ENCODE results near the gene TAL2. TPM values are rescaled to one million over a fixed set of nuclear protein-coding genes. Genes with fewer than 3 reads are reported as not detected.

Gene TAL2
- total RNA-seq, 3 donors from 2014 or later (not counting 1 experiment from before 2014, with no cell fraction given) = not detected

DNA sequence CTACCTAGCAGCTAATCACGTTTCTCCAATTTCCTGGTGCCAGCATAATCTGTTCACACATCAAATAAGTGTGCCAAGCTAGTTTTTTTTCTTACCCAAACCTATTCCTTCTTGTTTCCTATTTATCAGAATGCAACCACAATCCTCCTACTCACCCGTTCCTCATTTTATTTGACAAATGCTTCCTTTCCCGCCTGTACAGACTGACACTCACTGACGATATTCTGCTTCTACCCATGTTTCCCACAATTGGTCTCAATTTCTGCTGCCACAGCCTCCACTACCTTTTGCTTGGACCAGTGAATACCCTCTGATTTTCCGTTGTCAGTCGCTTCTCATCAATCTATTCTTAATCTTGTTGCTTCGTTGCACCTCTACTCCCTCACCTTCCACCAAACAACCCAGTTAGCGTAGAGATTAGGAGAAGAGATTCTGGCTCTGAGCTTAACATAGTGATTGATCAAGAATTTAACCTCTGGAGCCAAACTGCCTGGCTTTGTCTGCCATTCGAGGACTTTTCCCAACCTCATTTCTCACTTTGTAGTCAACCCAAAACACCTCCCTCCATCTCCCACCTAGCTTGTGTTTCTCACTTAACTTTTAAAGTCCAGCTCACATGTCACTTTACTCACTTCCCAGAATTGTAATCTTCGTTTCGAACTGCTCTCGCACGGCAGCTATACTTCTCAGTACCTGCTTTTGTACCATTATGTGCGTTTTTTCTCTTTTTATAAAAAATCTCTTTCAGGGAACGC, 31.4 kb downstream of the TAL2 start:
- Mint-ChIP-seq H3K27ac (peak overlapping the region in 1 of 2 donors; percentile 84), H3K36me3 (no peaks in the 10 kb centered on the region)

DNA sequence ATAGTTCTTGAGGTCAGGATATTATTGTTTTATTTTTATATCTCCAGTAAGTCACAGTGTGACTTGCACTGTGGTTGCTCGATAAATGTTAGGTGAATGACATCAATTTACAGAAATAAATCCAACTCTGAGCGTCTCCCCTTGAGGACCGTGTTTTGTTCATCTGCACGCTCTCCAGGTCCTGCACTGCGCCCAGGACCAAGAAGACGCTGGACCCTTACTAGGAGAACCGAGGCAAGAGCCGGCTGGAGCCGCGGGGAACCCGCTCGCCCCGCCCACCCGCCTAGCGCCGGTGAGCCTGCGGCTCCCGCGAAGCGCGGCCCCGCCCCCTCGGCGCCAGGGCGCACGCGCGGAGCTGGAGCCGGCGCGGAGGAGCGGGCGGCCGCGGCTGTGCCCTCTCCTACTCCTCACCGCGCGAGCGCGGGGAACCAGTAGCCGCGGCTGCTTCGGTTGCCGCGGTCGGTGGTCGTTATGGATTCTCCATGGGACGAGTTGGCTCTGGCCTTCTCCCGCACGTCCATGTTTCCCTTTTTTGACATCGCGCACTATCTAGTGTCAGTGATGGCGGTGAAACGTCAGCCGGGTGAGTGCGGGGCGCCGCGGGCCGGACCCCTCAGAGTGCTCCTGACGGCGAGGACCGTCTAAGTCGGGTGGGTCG, 32.1 kb downstream of the TAL2 start, which contains the start of gene TMEM38B:
TSS of gene TMEM38B (plus strand) at position 352 of the 658 bp plus-strand sequence. CDS start at position 472, 120 bp downstream.
- Mint-ChIP-seq H3K27me3 (ENCODE audit: low read depth in 2 of 2) (peaks cover 23 to 26% of the 10 kb centered on the region in 2 donors), H3K36me3 (no peaks in the 10 kb centered on the region), H3K4me1 (peaks cover 18 to 19% of the 10 kb centered on the region in 2 donors), H3K4me3 (peak within 1 kb of the TSS; percentile 83), H3K27ac (peak within 1 kb of the TSS; percentile 27 to 84), H3K9me3 (no peaks in the 10 kb centered on the region)
- Histone ChIP-seq H3K9me3 (ENCODE audit: control insufficient read depth, insufficient read depth, low read length) (no peaks in the 10 kb centered on the region), H3K36me3 (ENCODE audit: control insufficient read depth, insufficient read depth, low read length) (no peaks in the 10 kb centered on the region), H3K4me1 (ENCODE audit: control insufficient read depth, insufficient read depth, low read length) (peaks cover 7% of the 10 kb centered on the region), H3K27ac (ENCODE audit: low read length) (peak within 1 kb of the TSS; percentile 50), H3K4me3 (ENCODE audit: low read length) (peak within 1 kb of the TSS; percentile 73), H3K27me3 (ENCODE audit: control insufficient read depth, insufficient read depth, low read length) (peaks cover 18% of the 10 kb centered on the region)
- WGBS (ENCODE audit: insufficient coverage) = under 1% methylated on average over 65 of the region's 65 CpGs
- peak; percentile 79 to 93 for DNase-seq
- peak; percentile 81 to 92 (median 89) for ATAC-seq
- intact Hi-C loops (cut with micrococcal nuclease) = loop anchor here (5.0 to 10.0 kb wide), 2 partner anchors 247 to 700 kb away; partner anchors contain the start of gene FSD1L
- TF ChIP-seq, protein P1, sequence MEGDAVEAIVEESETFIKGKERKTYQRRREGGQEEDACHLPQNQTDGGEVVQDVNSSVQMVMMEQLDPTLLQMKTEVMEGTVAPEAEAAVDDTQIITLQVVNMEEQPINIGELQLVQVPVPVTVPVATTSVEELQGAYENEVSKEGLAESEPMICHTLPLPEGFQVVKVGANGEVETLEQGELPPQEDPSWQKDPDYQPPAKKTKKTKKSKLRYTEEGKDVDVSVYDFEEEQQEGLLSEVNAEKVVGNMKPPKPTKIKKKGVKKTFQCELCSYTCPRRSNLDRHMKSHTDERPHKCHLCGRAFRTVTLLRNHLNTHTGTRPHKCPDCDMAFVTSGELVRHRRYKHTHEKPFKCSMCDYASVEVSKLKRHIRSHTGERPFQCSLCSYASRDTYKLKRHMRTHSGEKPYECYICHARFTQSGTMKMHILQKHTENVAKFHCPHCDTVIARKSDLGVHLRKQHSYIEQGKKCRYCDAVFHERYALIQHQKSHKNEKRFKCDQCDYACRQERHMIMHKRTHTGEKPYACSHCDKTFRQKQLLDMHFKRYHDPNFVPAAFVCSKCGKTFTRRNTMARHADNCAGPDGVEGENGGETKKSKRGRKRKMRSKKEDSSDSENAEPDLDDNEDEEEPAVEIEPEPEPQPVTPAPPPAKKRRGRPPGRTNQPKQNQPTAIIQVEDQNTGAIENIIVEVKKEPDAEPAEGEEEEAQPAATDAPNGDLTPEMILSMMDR (IDR thresholded peaks at IDR 0.05) = no peak

More for the DNA sequence above, 31.4 kb downstream of the TAL2 start:
- no peak overlapping the region for H3K27ac ChIP-seq (ENCODE audit: low read length)
- H3K4me3 ChIP-seq (ENCODE audit: low read length) = peak overlapping the region; percentile 73
- WGBS (ENCODE audit: insufficient coverage) = under 1% methylated on average over 12 of the region's 15 CpGs
- H3K9me3 Mint-ChIP-seq = no peaks in the 10 kb centered on the region
- TF ChIP-seq, protein P1 (IDR thresholded peaks at IDR 0.05) = no peak
- H3K4me1 Mint-ChIP-seq = peaks cover 18 to 19% of the 10 kb centered on the region in 2 donors
- H3K36me3 ChIP-seq (ENCODE audit: control insufficient read depth, insufficient read depth, low read length) = no peaks in the 10 kb centered on the region
- no peaks in the 10 kb centered on the region for H3K9me3 ChIP-seq (ENCODE audit: control insufficient read depth, insufficient read depth, low read length)
- peaks cover 24 to 27% of the 10 kb centered on the region in 2 donors for H3K27me3 Mint-ChIP-seq (ENCODE audit: low read depth in 2 of 2)
- intact Hi-C loops (cut with micrococcal nuclease) = loop anchor here (5.0 to 10.0 kb wide), 2 partner anchors 246 to 699 kb away; partner anchors contain the start of gene FSD1L
- ATAC-seq = no peak
- H3K27me3 ChIP-seq (ENCODE audit: control insufficient read depth, insufficient read depth, low read length) = peaks cover 18% of the 10 kb centered on the region
- peak overlapping the region; percentile 83 for H3K4me3 Mint-ChIP-seq
- H3K4me1 ChIP-seq (ENCODE audit: control insufficient read depth, insufficient read depth, low read length) = peaks cover 7% of the 10 kb centered on the region
- peak in 1 of 2 donors; percentile 38 for DNase-seq

DNA sequence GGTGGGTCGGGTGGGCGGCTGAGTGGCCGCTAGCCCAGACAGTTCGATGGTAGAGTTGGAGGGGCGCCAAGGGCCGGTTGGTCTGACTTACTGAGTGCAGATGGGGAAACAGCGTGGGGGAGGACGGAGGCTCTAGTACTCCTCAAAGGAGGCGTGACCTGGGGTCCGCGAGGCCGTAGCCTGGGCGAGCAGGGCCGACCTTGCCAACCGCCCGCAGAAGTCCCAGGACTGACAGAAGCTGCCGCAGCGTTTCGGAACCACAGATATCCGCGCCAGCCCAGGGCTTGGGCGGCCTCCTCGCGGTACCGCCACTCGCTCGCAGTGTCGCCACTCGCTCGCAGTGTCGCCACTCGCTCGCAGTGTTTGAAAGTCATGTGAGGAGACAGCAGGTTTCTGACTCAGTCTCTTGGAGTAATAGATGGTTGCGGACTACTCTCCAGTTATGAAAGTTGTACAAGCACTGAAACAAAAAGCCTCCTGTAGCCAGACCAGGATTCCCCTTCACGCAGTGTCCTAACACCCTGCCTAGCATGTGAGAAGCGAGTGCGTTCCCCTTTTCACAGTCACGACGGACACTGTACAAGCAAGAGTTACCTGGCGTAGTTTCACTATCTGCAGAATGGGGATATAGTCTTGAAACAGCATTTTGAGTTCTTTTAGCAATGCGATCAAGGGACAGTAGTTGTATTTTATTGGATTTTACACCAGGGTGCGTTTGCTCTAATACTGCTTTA, 32.8 kb downstream of the TAL2 start:
- Mint-ChIP-seq H3K4me3 (peak overlapping the region; percentile 83), H3K27me3 (ENCODE audit: low read depth in 2 of 2) (peaks cover 18 to 19% of the 10 kb centered on the region in 2 donors), H3K4me1 (peaks cover 18 to 19% of the 10 kb centered on the region in 2 donors), H3K36me3 (no peaks in the 10 kb centered on the region), H3K9me3 (no peaks in the 10 kb centered on the region), H3K27ac (peak overlapping the region; percentile 27 to 84)
- ATAC-seq (peak; percentile 64 to 78 (median 65)), DNase-seq (peak; percentile 55 to 69)
- Histone ChIP-seq H3K9me3 (ENCODE audit: control insufficient read depth, insufficient read depth, low read length) (no peaks in the 10 kb centered on the region), H3K4me3 (ENCODE audit: low read length) (peak overlapping the region; percentile 73), H3K27ac (ENCODE audit: low read length) (peak overlapping the region; percentile 50), H3K36me3 (ENCODE audit: control insufficient read depth, insufficient read depth, low read length) (no peaks in the 10 kb centered on the region), H3K4me1 (ENCODE audit: control insufficient read depth, insufficient read depth, low read length) (peaks cover 7% of the 10 kb centered on the region), H3K27me3 (ENCODE audit: control insufficient read depth, insufficient read depth, low read length) (peaks cover 18% of the 10 kb centered on the region)
- TF ChIP-seq, protein P1 (IDR thresholded peaks at IDR 0.05) = no peak
- WGBS (ENCODE audit: insufficient coverage) = under 1% methylated on average over 42 of the region's 42 CpGs
- intact Hi-C loops (cut with micrococcal nuclease) = loop anchor here (5.0 to 10.0 kb wide), 2 partner anchors 248 to 700 kb away; partner anchors contain the start of gene FSD1L
